HCT116 (cell line): ENCODE measurements around the gene ANKDD1A. TPM values are rescaled to one million over a fixed set of nuclear protein-coding genes. Genes with fewer than 3 reads are reported as not detected.

Experiments used
- ATAC-seq: fragments of 200-7000 bp; cut with Tn5 transposase; 2 replicates; pipeline ENCODE4 v1.9.1; 2020; ENCODE audit warnings: mild to moderate bottlenecking, moderate library complexity
- BruUV-seq: library from RNA; stranded (reverse); fragments of 400-500 nt; replicated peaks from 2 replicates; lab custom pipeline; 2021; lab: Mats Ljungman, UMichigan
- CTCF ChIA-PET: fragments of 300-600 bp; sonication (Branson Sonifier 250); formaldehyde crosslinking; loops from one replicate; lab custom pipeline; 2021; ENCODE audit warnings: antibody characterized with exemption; lab: Charles Lee
- POLR2A ChIA-PET: fragments of 300-600, 350-600 bp; sonication (Branson Sonifier 250); formaldehyde crosslinking; loops from one replicate; lab custom pipeline; 2021; ENCODE audit warnings: antibody characterized with exemption; lab: Charles Lee
- RAD21 ChIA-PET, 2 experiments: fragments of 300-600 bp; sonication (Branson Sonifier 250); formaldehyde crosslinking; loops; one replicate each; lab custom pipeline; 2023; ENCODE audit warnings: low total read pairs in 2 of 2; ENCODE audit not compliant: uncharacterized antibody in 2 of 2, unreplicated experiment in 2 of 2, low non-redundant PET in 1 of 2; lab: Charles Lee
- DNase-seq: peaks from one replicate; pipeline ENCODE4 v3.0.0-alpha.2; 2010; ENCODE audit warnings: low read depth, low spot score
- H2AFZ ChIP-seq: fragments of 200-600 bp; shearing (Covaris generic), sonication (generic); 2 replicates; pipeline ENCODE4 v1.6.1; 2017; ENCODE audit warnings: low read depth, mixed run types, mixed read lengths, antibody characterized with exemption, low read length; ENCODE audit not compliant: poor library complexity, severe bottlenecking
- H3K27ac ChIP-seq: 2 replicates; pipeline ENCODE4 v1.5.1; 2012; ENCODE audit warnings: low read depth, low read length
- H3K27me3 ChIP-seq: fragments of 200-600 bp; sonication (generic); 2 replicates; pipeline ENCODE4 v1.6.1; 2016; ENCODE audit warnings: mixed run types, low read length, mixed read lengths; ENCODE audit not compliant: insufficient read depth
- H3K36me3 ChIP-seq, 2 experiments: fragments of 200-500 bp in 1 of 2; fragments of 200-600 bp in 1 of 2; sonication (Bioruptor generic) in 1 of 2; sonication (generic) in 1 of 2; 2 replicates each; pipeline versions ENCODE4 v1.5.1 to v1.6.1; 2014 to 2016; ENCODE audit warnings: low read length in 2 of 2, inconsistent platforms in 1 of 2, mixed read lengths in 1 of 2, mixed run types in 1 of 2; ENCODE audit not compliant: insufficient read depth in 2 of 2, control insufficient read depth in 1 of 2
- H3K4me1 ChIP-seq, 2 experiments: fragments of 200-600 bp in 1 of 2; sonication (generic) in 1 of 2; 2 replicates each; pipeline versions ENCODE4 v1.5.1 to v1.6.1; 2012 to 2017; ENCODE audit warnings: low read length in 2 of 2, inconsistent platforms in 1 of 2, mild to moderate bottlenecking in 1 of 2, mixed read lengths in 1 of 2, mixed run types in 1 of 2, moderate library complexity in 1 of 2; ENCODE audit not compliant: insufficient read depth in 2 of 2, control insufficient read depth in 1 of 2
- H3K4me2 ChIP-seq: fragments of 200-600 bp; sonication (generic); 2 replicates; pipeline ENCODE4 v1.6.1; 2017; ENCODE audit warnings: mixed run types, low read length, mixed read lengths
- H3K4me3 ChIP-seq, 2 experiments: fragments of 200-600 bp in 1 of 2; sonication (generic) in 1 of 2; replicated peaks in 1 of 2; 2 replicates each; pipeline ENCODE4 v1.5.1; 2011 to 2016; ENCODE audit warnings: low read length in 2 of 2, control low read depth in 1 of 2, low read depth in 1 of 2, mild to moderate bottlenecking in 1 of 2, mixed read lengths in 1 of 2, mixed run types in 1 of 2
- H3K79me2 ChIP-seq: fragments of 200-600 bp; sonication (generic); 2 replicates; pipeline ENCODE4 v1.6.1; 2017; ENCODE audit warnings: mild to moderate bottlenecking, mixed run types, low read length, moderate library complexity, mixed read lengths; ENCODE audit not compliant: insufficient read depth
- H3K9ac ChIP-seq: fragments of 200-600 bp; sonication (generic); 2 replicates; pipeline ENCODE4 v1.6.1; 2016; ENCODE audit warnings: low read length, mixed read lengths
- H3K9me2 ChIP-seq: fragments of 200-600 bp; sonication (generic), shearing (Covaris generic); 2 replicates; pipeline ENCODE4 v1.6.1; 2017; ENCODE audit warnings: mixed run types, mild to moderate bottlenecking, moderate library complexity; ENCODE audit not compliant: insufficient read depth
- H3K9me3 ChIP-seq, 2 experiments: fragments of 200-500 bp in 1 of 2; fragments of 200-600 bp in 1 of 2; sonication (Bioruptor generic) in 1 of 2; sonication (generic) in 1 of 2; 2 replicates each; pipeline ENCODE4 v1.6.1; 2014 to 2017; ENCODE audit warnings: low read length in 2 of 2, mixed read lengths in 2 of 2, inconsistent platforms in 1 of 2, low read depth in 1 of 2, mild to moderate bottlenecking in 1 of 2, mixed run types in 1 of 2, moderate library complexity in 1 of 2; ENCODE audit not compliant: control insufficient read depth in 1 of 2, insufficient read depth in 1 of 2
- H4K20me1 ChIP-seq: fragments of 200-600 bp; sonication (generic), shearing (Covaris generic); 2 replicates; pipeline ENCODE4 v1.6.1; 2017; ENCODE audit warnings: mixed run types, mild to moderate bottlenecking, moderate library complexity; ENCODE audit not compliant: insufficient read depth
- ATF3 ChIP-seq: IDR thresholded peaks from 2 replicates; pipeline ENCODE4 v1.6.1; 2012
- CBX3 ChIP-seq: IDR thresholded peaks from 2 replicates; pipeline ENCODE4 v1.6.1; 2012; ENCODE audit warnings: low read depth
- CEBPB ChIP-seq: IDR thresholded peaks from 2 replicates; pipeline ENCODE4 v1.6.1; 2012; ENCODE audit warnings: low read depth
- CTCF ChIP-seq, 3 experiments: fragments of 200-600 bp in 1 of 3; sonication (generic) in 1 of 3; IDR thresholded peaks in 2 of 3; conservative IDR thresholded peaks in 1 of 3; 2 replicates each; pipeline ENCODE4 v1.5.1; 2012 to 2017; ENCODE audit warnings: low read depth in 2 of 3, low read length in 2 of 3, antibody characterized with exemption in 1 of 3, borderline replicate concordance in 1 of 3, control low read depth in 1 of 3, mild to moderate bottlenecking in 1 of 3, mixed read lengths in 1 of 3, mixed run types in 1 of 3, moderate library complexity in 1 of 3; ENCODE audit not compliant: insufficient read depth in 1 of 3
- EGR1 ChIP-seq: IDR thresholded peaks from 2 replicates; pipeline ENCODE4 v1.6.1; 2012; ENCODE audit warnings: low read depth
- ELF1 ChIP-seq: IDR thresholded peaks from 2 replicates; pipeline ENCODE4 v1.6.1; 2012; ENCODE audit warnings: low read depth, borderline replicate concordance
- EZH2 ChIP-seq: fragments of 200-600 bp; sonication (generic); IDR thresholded peaks from 2 replicates; pipeline ENCODE4 v1.6.1; 2017; ENCODE audit warnings: antibody characterized with exemption, mixed run types
- JUND ChIP-seq: IDR thresholded peaks from 2 replicates; pipeline ENCODE4 v1.6.1; 2012
- MAX ChIP-seq: IDR thresholded peaks from 2 replicates; pipeline ENCODE4 v1.6.1; 2012
- POLR2A ChIP-seq: IDR thresholded peaks from 2 replicates; pipeline ENCODE4 v1.7.0; 2011; ENCODE audit warnings: borderline replicate concordance; ENCODE audit not compliant: insufficient read depth, insufficient read length; ENCODE audit errors: extremely low read depth
- POLR2AphosphoS5 ChIP-seq: IDR thresholded peaks from 2 replicates; pipeline ENCODE4 v1.6.1; 2011; ENCODE audit warnings: mild to moderate bottlenecking, low read depth, low read length, moderate library complexity
- RAD21 ChIP-seq: IDR thresholded peaks from 2 replicates; pipeline ENCODE4 v1.6.1; 2012; ENCODE audit warnings: low read depth, mild to moderate bottlenecking
- REST ChIP-seq: IDR thresholded peaks from 2 replicates; pipeline ENCODE4 v1.6.1; 2012; ENCODE audit warnings: low read depth
- SIN3A ChIP-seq: IDR thresholded peaks from 2 replicates; pipeline ENCODE4 v1.6.1; 2012; ENCODE audit warnings: low read depth
- SP1 ChIP-seq: IDR thresholded peaks from 2 replicates; pipeline ENCODE4 v1.6.1; 2012; ENCODE audit warnings: low read depth
- TCF7L2 ChIP-seq: IDR thresholded peaks from 2 replicates; pipeline ENCODE4 v1.7.0; 2011; ENCODE audit warnings: borderline replicate concordance, inconsistent platforms; ENCODE audit not compliant: insufficient read depth, insufficient read length; ENCODE audit errors: extremely low read depth
- YY1 ChIP-seq: IDR thresholded peaks from 2 replicates; pipeline ENCODE4 v1.6.1; 2011; ENCODE audit warnings: low read length, low read depth, moderate library complexity, mild to moderate bottlenecking; ENCODE audit not compliant: insufficient replicate concordance; ENCODE audit errors: extremely low read depth
- ZBTB33 ChIP-seq: IDR thresholded peaks from 2 replicates; pipeline ENCODE4 v1.6.1; 2011; ENCODE audit warnings: mild to moderate bottlenecking, low read length, moderate library complexity; ENCODE audit not compliant: insufficient replicate concordance; ENCODE audit errors: extremely low read depth
- ZFX ChIP-seq: fragments of 450-650 bp; IDR thresholded peaks from 2 replicates; pipeline ENCODE4 v1.6.1; 2017
- ZNF274 ChIP-seq: fragments of 200-500 bp; sonication (Bioruptor generic); IDR thresholded peaks from 2 replicates; pipeline ENCODE4 v1.6.1; 2014; ENCODE audit warnings: mild to moderate bottlenecking, low read depth, low read length, inconsistent platforms
- intact Hi-C: fragments of 100-400 bp; cut with micrococcal nuclease; formaldehyde crosslinking; loops from 2 replicates; pipeline ENCODE4 v1.10.0; 2022
- total RNA-seq: library from RNA; stranded (reverse); gene quantifications from one replicate; pipeline ENCODE4 v1.2.1, GENCODE V29; 2021; ENCODE audit not compliant: unreplicated experiment

ANKDD1A gene
- total RNA-seq, 1 experiment from 2014 or later = 8.1 TPM

DNA sequence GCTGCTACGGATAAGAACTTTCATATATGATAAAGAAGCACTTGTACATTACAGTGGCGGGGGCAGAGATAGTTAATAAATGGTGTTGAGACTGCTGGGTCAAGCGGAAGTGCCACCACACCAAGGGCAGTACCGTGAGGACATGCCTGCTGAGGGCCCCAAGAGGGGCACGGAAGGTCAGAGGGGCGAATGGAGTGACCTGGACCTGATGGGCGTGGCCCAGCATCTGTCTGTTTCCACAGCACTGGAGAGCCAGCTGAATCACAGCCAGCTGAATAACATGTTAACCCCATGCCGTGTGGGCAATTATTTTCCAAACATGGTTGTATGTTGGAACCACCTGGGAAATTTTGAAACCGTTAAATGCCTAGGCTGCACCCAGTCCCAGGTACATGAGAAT is 37.2 kb downstream of the ANKDD1A start:
- Histone ChIP-seq H3K36me3 (no peaks in the 10 kb centered on the region), H3K9me2 (no peaks in the 10 kb centered on the region), H3K27me3 (no peaks in the 10 kb centered on the region), H3K27ac (no peak overlapping the region), H4K20me1 (no peaks in the 10 kb centered on the region), H3K4me2 (no peak overlapping the region), H3K79me2 (no peaks in the 10 kb centered on the region), H2AFZ (no peak overlapping the region), H3K4me3 (no peak overlapping the region), H3K9ac (no peak overlapping the region), H3K9me3 (no peaks in the 10 kb centered on the region), H3K4me1 (no peaks in the 10 kb centered on the region)
- no peak for DNase-seq
- POLR2A ChIA-PET = no interaction called here
- intact Hi-C loops = no loop called here
- no peak for TF ChIP-seq CEBPB
- TF ChIP-seq YY1 = no peak
- no peak for TF ChIP-seq EGR1
- no peak for TF ChIP-seq EZH2
- TF ChIP-seq MAX = no peak
- no peak for TF ChIP-seq ELF1
- no peak for TF ChIP-seq ZNF274
- TF ChIP-seq JUND = no peak
- TF ChIP-seq TCF7L2 = no peak
- no peak for TF ChIP-seq SIN3A
- no peak for TF ChIP-seq ATF3
- no peak for TF ChIP-seq RAD21
- TF ChIP-seq CBX3 = no peak
- no peak for TF ChIP-seq CTCF (IDR thresholded peaks at IDR 0.05 in 2 of 3, conservative IDR thresholded peaks at IDR 0.05 in 1 of 3; ENCODE audit: borderline replicate concordance in 1 of 3, insufficient read depth in 1 of 3, low read depth in 2 of 3, low read length in 2 of 3)
- no peak for TF ChIP-seq ZBTB33
- no peak for TF ChIP-seq POLR2A
- no peak for TF ChIP-seq ZFX
- no peak for TF ChIP-seq POLR2AphosphoS5
- no peak for TF ChIP-seq REST
- no peak for TF ChIP-seq SP1
- no TSS peak for BruUV-seq
- CTCF ChIA-PET = no interaction called here
- RAD21 ChIA-PET = no interaction called here
- no peak for ATAC-seq
